ENCODE results near the gene SPOCK2. TPM values are rescaled to one million over a fixed set of nuclear protein-coding genes. Genes with fewer than 3 reads are reported as not detected.

Gene SPOCK2
- total and polyA plus RNA-seq, 2 donors (not counting 3 experiments of a cell fraction or from before 2014, with no cell fraction given), result 0.40 to 1.1 TPM

DNA sequence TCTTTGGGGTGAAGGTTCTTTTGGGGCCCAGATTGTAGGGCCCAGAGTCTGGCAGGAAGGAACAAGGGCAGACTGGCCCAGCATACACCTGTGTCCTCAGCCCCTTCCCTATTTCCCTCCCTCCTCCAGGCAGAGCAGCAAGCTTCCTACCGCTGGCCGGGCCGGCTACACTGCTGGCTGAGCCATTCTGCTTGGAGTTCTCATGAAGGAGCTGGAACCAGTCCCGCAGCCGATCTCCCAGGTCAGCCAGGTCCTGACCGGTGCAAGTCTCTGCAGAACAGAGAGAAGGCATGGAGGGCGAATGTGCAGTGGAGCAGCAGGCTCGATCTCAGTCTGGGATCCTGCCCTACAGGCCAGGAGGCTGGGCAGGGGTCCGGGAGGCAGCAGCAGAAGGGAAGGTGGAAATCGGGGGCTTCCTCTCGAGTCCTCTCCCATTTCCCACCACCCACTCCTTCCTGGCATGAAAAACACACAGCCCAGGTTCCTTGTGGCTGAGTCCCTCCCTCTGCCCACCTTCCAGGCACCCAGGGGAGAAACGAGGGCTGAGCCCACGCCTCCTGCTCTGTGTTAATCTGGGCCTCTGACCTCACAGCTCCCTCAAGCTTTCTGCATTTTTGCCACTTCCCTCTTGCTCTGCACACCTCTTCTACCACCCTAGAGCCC, 20.8 kb downstream of the SPOCK2 start:
- no peak overlapping the region for H3K27ac ChIP-seq (ENCODE audit: insufficient read depth, low read depth, low read length)
- no peaks in the 10 kb centered on the region for H4K20me1 ChIP-seq (replicated peaks; ENCODE audit: control insufficient read depth, extremely low read depth, insufficient read depth, low read length)
- H3K27me3 ChIP-seq (ENCODE audit: control insufficient read depth in 2 of 2, insufficient read depth in 2 of 2, low read length in 2 of 2), result no peaks in the 10 kb centered on the region
- TF ChIP-seq GATA2 (IDR thresholded peaks at IDR 0.05; ENCODE audit: insufficient read depth, insufficient read length, low read depth, low read length), result no peak
- no peak for TF ChIP-seq POLR2A (IDR thresholded peaks at IDR 0.05; ENCODE audit: low read depth, low read length)
- TF ChIP-seq FOS (IDR thresholded peaks at IDR 0.05; ENCODE audit: borderline replicate concordance, insufficient read depth, low read length), result no peak
- no peak for TF ChIP-seq MYC (IDR thresholded peaks at IDR 0.05; ENCODE audit: low read depth, low read length)
- no peak for TF ChIP-seq EZH2 (IDR thresholded peaks at IDR 0.05; ENCODE audit: borderline replicate concordance, low read depth, low read length, severe bottlenecking)
- no peak for TF ChIP-seq JUN (IDR thresholded peaks at IDR 0.05; ENCODE audit: borderline replicate concordance, insufficient read depth, insufficient read length, low read depth)
- DNase-seq (ENCODE audit: low read depth, low spot score), result no peak
- BruUV-seq (replicated peaks), result no TSS peak
- no peak overlapping the region for H3K4me3 ChIP-seq (replicated peaks in 1 of 3; ENCODE audit: insufficient read depth in 1 of 3, low read depth in 1 of 3, low read length in 3 of 3)
- H3K4me1 ChIP-seq (ENCODE audit: control insufficient read depth, extremely low read depth, insufficient read depth, low read length), result no peaks in the 10 kb centered on the region
- H3K79me2 ChIP-seq (ENCODE audit: control insufficient read depth, insufficient read depth, low read length), result no peaks in the 10 kb centered on the region
- no peaks in the 10 kb centered on the region for H3K9me3 ChIP-seq (replicated peaks; ENCODE audit: control insufficient read depth, insufficient read depth, low read length)
- H3K9ac ChIP-seq (replicated peaks; ENCODE audit: extremely low read depth, insufficient read depth, low read length), result no peak overlapping the region
- CTCF ChIA-PET, result interaction anchor here (0.9 to 4.5 kb wide), 3 partner anchors 11 to 19 kb away, joined by 3 to 19 read pairs (median 3); no protein-coding TSS in a partner anchor
- dilution Hi-C loops (cut with MboI; ENCODE audit: extremely low pct_ligation_motif_present, low sequenced_read_pairs) (no loop called here), intact Hi-C loops (cut with micrococcal nuclease) (no loop called here)
- H3K9me1 ChIP-seq (replicated peaks; ENCODE audit: control insufficient read depth, extremely low read depth, insufficient read depth, low read length), result no peaks in the 10 kb centered on the region
- no peak overlapping the region for H2AFZ ChIP-seq (ENCODE audit: low read depth, low read length)
- POLR2A ChIA-PET, result no interaction called here
- no peak for FAIRE-seq
- H3K36me3 ChIP-seq (ENCODE audit: control insufficient read depth in 2 of 2, extremely low read depth in 1 of 2, insufficient read depth in 2 of 2, low read length in 2 of 2), result no peaks in the 10 kb centered on the region
- H3K4me2 ChIP-seq (ENCODE audit: insufficient read depth, low read length), result no peak overlapping the region
